PFSK-1 (cell line): Measurements from ENCODE around the gene ACP6.

Experiments
- FOXP2 ChIP-seq: optimal IDR thresholded peaks from 2 replicates; pipeline ENCODE3; 2011; ENCODE audit warnings: borderline replicate concordance, control low read depth, inconsistent platforms; ENCODE audit not compliant: insufficient read depth; ENCODE audit errors: extremely low read length, extremely low read depth
- POLR2AphosphoS5 ChIP-seq: IDR thresholded peaks from 2 replicates; pipeline ENCODE4 v1.6.1; 2012; ENCODE audit warnings: low read depth, mild to moderate bottlenecking, control low read depth, low read length, moderate library complexity
- REST ChIP-seq, 2 experiments: IDR thresholded peaks; 2 replicates each; pipeline versions ENCODE4 v1.6.1 to v1.8.0; 2011 to 2012; ENCODE audit warnings: low read depth in 2 of 2, low read length in 2 of 2, control low read depth in 1 of 2, inconsistent platforms in 1 of 2, mild to moderate bottlenecking in 1 of 2, moderate library complexity in 1 of 2; ENCODE audit not compliant: insufficient read depth in 1 of 2
- SIN3A ChIP-seq: IDR thresholded peaks from 2 replicates; pipeline ENCODE4 v1.6.1; 2012; ENCODE audit warnings: mild to moderate bottlenecking, low read length, moderate library complexity, borderline replicate concordance; ENCODE audit not compliant: insufficient read depth
- TAF1 ChIP-seq: IDR thresholded peaks from 2 replicates; pipeline ENCODE4 v1.6.1; 2012; ENCODE audit warnings: low read length, control low read depth, borderline replicate concordance; ENCODE audit not compliant: insufficient read depth

The ACP6 gene

DNA sequence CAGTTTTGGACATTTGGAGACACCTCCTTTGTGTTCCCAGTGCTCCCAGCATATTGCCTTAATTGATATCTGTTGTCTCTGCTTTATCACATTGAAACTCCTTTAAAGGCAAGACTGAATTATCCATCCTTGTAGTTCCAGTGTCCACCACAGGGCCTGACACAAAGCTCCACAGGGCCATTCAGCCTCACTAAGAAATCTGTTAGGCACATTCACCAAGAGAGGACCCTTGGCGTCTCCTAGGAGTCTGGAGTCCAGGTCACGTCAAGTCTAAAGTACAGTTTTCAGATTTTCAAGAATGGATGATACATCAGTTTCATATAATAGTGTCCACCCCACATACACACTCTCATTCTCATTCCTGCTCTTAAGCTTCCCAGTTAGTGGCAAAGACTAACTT, 4.8 kb downstream of the ACP6 start:
- TF ChIP-seq SIN3A: no peak
- TF ChIP-seq POLR2AphosphoS5: no peak
- no peak for TF ChIP-seq TAF1
- TF ChIP-seq REST (IDR thresholded peaks at IDR 0.05; ENCODE audit: insufficient read depth in 1 of 2, low read depth in 2 of 2, low read length in 2 of 2): no peak
- no peak for TF ChIP-seq FOXP2

DNA sequence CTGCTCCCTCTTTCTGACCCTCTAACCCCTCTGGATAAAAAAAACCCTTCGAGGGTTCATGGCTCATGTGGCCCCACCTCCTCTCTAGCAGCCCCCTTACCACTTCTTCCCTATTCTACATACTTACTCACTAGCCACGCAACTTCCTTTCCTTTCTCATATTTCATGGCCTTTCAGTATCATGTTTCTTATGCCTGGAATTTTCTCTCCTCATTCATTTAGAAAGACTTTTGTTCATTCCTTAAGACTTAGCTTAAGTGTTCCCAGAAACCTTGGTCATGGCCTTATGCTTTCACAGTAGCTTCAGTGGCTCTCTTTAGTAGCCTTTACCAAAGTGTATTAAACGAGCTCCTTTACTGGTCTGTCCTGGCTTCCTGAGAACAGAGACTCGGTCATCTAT, 6.1 kb downstream of the ACP6 start:
- no peak for TF ChIP-seq SIN3A
- TF ChIP-seq POLR2AphosphoS5: no peak
- TF ChIP-seq TAF1: no peak
- no peak for TF ChIP-seq FOXP2
- no peak for TF ChIP-seq REST (IDR thresholded peaks at IDR 0.05; ENCODE audit: insufficient read depth in 1 of 2, low read depth in 2 of 2, low read length in 2 of 2)

DNA sequence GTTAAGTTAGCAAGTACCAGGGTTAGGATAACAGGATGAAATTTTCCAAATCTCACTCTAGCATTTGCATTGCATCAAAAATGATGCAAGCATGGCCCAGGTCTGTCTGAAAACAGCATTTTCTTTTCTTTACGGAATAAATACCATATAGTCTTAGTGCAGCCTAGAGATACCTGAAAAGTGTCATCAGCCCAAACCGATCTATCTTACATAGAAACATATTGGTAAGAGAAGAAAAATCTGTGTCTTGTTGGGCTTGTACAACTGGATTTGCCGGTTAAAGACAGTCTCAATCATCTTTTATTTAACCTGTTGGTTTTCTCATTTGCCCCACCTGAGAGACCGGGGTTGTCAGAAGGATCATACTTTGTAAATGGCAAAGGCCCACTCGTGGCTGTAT, 15.8 kb downstream of the ACP6 start:
- TF ChIP-seq SIN3A (no peak), FOXP2 (no peak), REST (IDR thresholded peaks at IDR 0.05; ENCODE audit: insufficient read depth in 1 of 2, low read depth in 2 of 2, low read length in 2 of 2) (no peak), POLR2AphosphoS5 (no peak), TAF1 (no peak)

DNA sequence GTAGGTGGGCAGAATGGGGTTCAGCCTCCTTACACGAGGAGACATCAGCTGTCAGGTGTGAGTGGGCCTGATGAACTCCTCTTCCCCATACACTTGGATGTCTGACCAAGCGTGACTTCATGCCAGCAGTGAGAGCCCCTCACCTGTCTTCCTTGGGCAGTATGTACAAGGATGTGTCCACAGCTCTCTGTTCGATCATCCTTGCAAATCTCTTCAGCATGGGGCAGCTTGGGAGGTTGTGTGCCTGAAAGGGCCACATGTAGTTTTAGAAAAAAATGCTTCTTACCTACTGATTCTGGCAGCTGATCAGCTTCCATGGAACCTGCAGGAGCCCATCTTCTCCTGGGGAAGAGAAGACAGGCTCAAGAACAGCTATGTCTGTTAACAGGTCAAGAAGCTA, 18.0 kb downstream of the ACP6 start:
- TF ChIP-seq FOXP2 (no peak), POLR2AphosphoS5 (no peak), TAF1 (no peak), SIN3A (no peak), REST (IDR thresholded peaks at IDR 0.05; ENCODE audit: insufficient read depth in 1 of 2, low read depth in 2 of 2, low read length in 2 of 2) (no peak)

GRCh38 chr1:147651466-147651865, 18.9 kb downstream of the ACP6 start:
- TF ChIP-seq SIN3A (no peak), TAF1 (no peak), POLR2AphosphoS5 (no peak), REST (IDR thresholded peaks at IDR 0.05; ENCODE audit: insufficient read depth in 1 of 2, low read depth in 2 of 2, low read length in 2 of 2) (no peak), FOXP2 (no peak)
